HL-60 (cell line): ENCODE results near the gene PHETA1.

Experiments used
- CTCF ChIP-seq: IDR thresholded peaks from one replicate; pipeline ENCODE4 v1.5.1; 2011; ENCODE audit warnings: low read length, control low read depth, inconsistent platforms; ENCODE audit not compliant: insufficient read depth
- GABPA ChIP-seq: IDR thresholded peaks from 2 replicates; pipeline ENCODE4 v1.6.1; 2012; ENCODE audit warnings: low read depth
- POLR2AphosphoS5 ChIP-seq: IDR thresholded peaks from 2 replicates; pipeline ENCODE4 v1.6.1; 2012; ENCODE audit warnings: low read depth
- SPI1 ChIP-seq: IDR thresholded peaks from 2 replicates; pipeline ENCODE4 v1.6.1; 2012; ENCODE audit warnings: low read depth, mild to moderate bottlenecking, borderline replicate concordance

DNA sequence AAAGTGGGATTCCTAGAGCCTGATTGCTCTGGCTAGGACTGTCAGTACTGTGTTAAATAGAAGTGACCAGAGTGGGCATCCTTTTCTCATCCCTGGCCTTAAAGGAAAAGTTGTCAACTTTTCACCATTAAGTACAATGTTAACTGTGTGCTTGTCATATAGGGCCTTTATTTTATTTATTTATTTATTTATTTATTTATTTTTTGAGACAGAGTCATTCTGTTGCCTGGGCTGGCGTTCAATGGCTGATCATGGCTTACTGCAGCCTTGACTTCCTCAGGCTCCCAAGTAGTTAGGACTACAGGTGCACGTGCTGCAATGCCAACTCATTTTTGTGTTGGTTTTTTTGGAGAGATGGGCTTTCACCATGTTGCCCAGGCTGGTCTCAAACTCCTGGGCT, 48.4 kb upstream of the PHETA1 start:
- TF ChIP-seq CTCF (no peak), POLR2AphosphoS5 (no peak), GABPA (no peak), SPI1 (no peak)
